Lung (tissue), 12 donors: ENCODE measurements around the gene PHF19. TPM values are rescaled to one million over a fixed set of nuclear protein-coding genes. Genes with fewer than 3 reads are reported as not detected.

Experiments
- ATAC-seq: fragments of 200-7000 bp; cut with Tn5 transposase; one replicate; pipeline ENCODE4 v1.9.1; 2020; ENCODE audit warnings: moderate number of reproducible peaks; ENCODE audit not compliant: insufficient read depth, low FRiP score
- DNase-seq, 3 donors: peaks; one replicate each; pipeline ENCODE4 v3.0.0-alpha.2; 2013 to 2017
- H3K27ac ChIP-seq, 2 donors: one replicate each; pipeline ENCODE4 v1.5.1; 2013; ENCODE audit warnings: mild to moderate bottlenecking in 2 of 2, moderate library complexity in 2 of 2, control low read depth in 1 of 2, inconsistent platforms in 1 of 2, low read depth in 1 of 2, low read length in 1 of 2
- H3K27me3 ChIP-seq, 3 donors: one replicate each; pipeline ENCODE4 v1.5.1; 2013; ENCODE audit warnings: low read length in 2 of 3; ENCODE audit not compliant: control insufficient read depth in 3 of 3, insufficient read depth in 3 of 3
- H3K36me3 ChIP-seq, 4 donors: one replicate each; pipeline ENCODE4 v1.5.1; 2013; ENCODE audit warnings: low read length in 4 of 4, mild to moderate bottlenecking in 1 of 4, moderate library complexity in 1 of 4; ENCODE audit not compliant: control insufficient read depth in 4 of 4, insufficient read depth in 4 of 4
- H3K4me1 ChIP-seq, 5 donors: one replicate each; pipeline ENCODE4 v1.5.1; 2013; ENCODE audit warnings: low read length in 5 of 5, mild to moderate bottlenecking in 2 of 5, moderate library complexity in 1 of 5; ENCODE audit not compliant: control insufficient read depth in 5 of 5, insufficient read depth in 5 of 5
- H3K4me3 ChIP-seq: one replicate; pipeline ENCODE4 v1.5.1; 2013; ENCODE audit warnings: mild to moderate bottlenecking, control low read depth, moderate library complexity
- H3K9ac ChIP-seq, 2 donors: one replicate each; pipeline ENCODE4 v1.5.1; 2013; ENCODE audit warnings: low read length in 2 of 2, control low read depth in 1 of 2; ENCODE audit not compliant: insufficient read depth in 1 of 2
- H3K9me3 ChIP-seq, 4 donors: one replicate each; pipeline ENCODE4 v1.5.1; 2013; ENCODE audit warnings: low read length in 3 of 4, mild to moderate bottlenecking in 1 of 4, moderate library complexity in 1 of 4; ENCODE audit not compliant: control insufficient read depth in 4 of 4, insufficient read depth in 3 of 4
- CTCF ChIP-seq: IDR thresholded peaks from 2 replicates; pipeline ENCODE4 v1.5.1; 2012; ENCODE audit warnings: mild to moderate bottlenecking; ENCODE audit errors: control extremely low read depth, extremely low read depth
- WGBS, 2 donors: extraction: QIAGEN DNeasy Blood & Tissue Kit; methylation state at CpG; one replicate each; pipeline ENCODE4 v1.1.7; 2013; 5-methylcytosine and 5-hydroxymethylcytosine counted together
- polyA plus RNA-seq, 2 donors: library from polyadenylated mRNA; stranded (reverse); fragments of 200-250 nt; gene quantifications; one replicate each; pipeline ENCODE4 v1.2.1, GENCODE V29; 2013
- total RNA-seq, 2 donors: library from RNA; depleted of rRNA in 1 of 2; stranded (reverse); fragments of >200 nt in 1 of 2; gene quantifications; one replicate each; pipeline ENCODE4 v1.2.1, GENCODE V29; 2014 to 2021
- donor health status: control.
- donor health status: control.
- donor health status: Bipolar disorder and iron deficiency.
- donor health status: healthy.
- donor health status: DM: yes; HTN: yes; CAD: no.

PHF19 gene
- total and polyA plus RNA-seq, 4 donors, result 20.3 to 25.1 (median 21.7) TPM

GRCh38 chr9:120885958-120886357, 9.0 kb upstream of the PHF19 start:
- no peaks in the 10 kb centered on the region for H3K36me3 ChIP-seq
- H3K27me3 ChIP-seq, result no peaks in the 10 kb centered on the region
- no peak overlapping the region for H3K27ac ChIP-seq
- H3K9ac ChIP-seq, result no peak overlapping the region
- WGBS, 2 donors, result 29 to 45% methylated on average over 5 of the region's 5 CpGs
- DNase-seq (peak; percentile 81 to 94 (median 89)), ATAC-seq (no peak)
- no peaks in the 10 kb centered on the region for H3K9me3 ChIP-seq
- no peak overlapping the region for H3K4me3 ChIP-seq
- TF ChIP-seq CTCF, result no peak
- H3K4me1 ChIP-seq, result peaks cover 0 to 37% (median 18%) of the 10 kb centered on the region in 5 donors

- WGBS, 2 donors, result 44 to 89% methylated on average over 3 of the region's 3 CpGs
Observed at GRCh38 chr9:120885457-120885856, 8.5 kb upstream of the PHF19 start.

GRCh38 chr9:120883608-120883996, 6.6 kb upstream of the PHF19 start:
- H3K4me3 ChIP-seq, result no peak overlapping the region
- no peak overlapping the region for H3K9ac ChIP-seq
- 76 to 87% methylated on average over 3 of the region's 3 CpGs for WGBS, 2 donors
- ATAC-seq, result no peak
- H3K36me3 ChIP-seq, result no peaks in the 10 kb centered on the region
- H3K27ac ChIP-seq, result no peak overlapping the region
- H3K4me1 ChIP-seq, result peaks cover 0 to 19% (median 11%) of the 10 kb centered on the region in 5 donors
- no peak for TF ChIP-seq CTCF
- no peaks in the 10 kb centered on the region for H3K9me3 ChIP-seq
- H3K27me3 ChIP-seq, result no peaks in the 10 kb centered on the region
- no peak for DNase-seq

More at GRCh38 chr9:120885457-120885856, 8.5 kb upstream of the PHF19 start:
- DNase-seq, result no peak
- Histone ChIP-seq H3K27me3 (no peaks in the 10 kb centered on the region), H3K9me3 (no peaks in the 10 kb centered on the region), H3K36me3 (no peaks in the 10 kb centered on the region), H3K9ac (no peak overlapping the region), H3K27ac (no peak overlapping the region), H3K4me3 (no peak overlapping the region), H3K4me1 (peaks cover 0 to 32% (median 13%) of the 10 kb centered on the region in 5 donors)
- TF ChIP-seq CTCF, result no peak
- ATAC-seq, result no peak
